HG03196 (cell line): ENCODE data around the gene OTC.

Experiments
- ATAC-seq: cut with Tn5 transposase; IDR thresholded peaks from one replicate; pipeline ENCODE4 v1.9.1; 2021; ENCODE audit not compliant: unreplicated experiment

OTC gene

DNA sequence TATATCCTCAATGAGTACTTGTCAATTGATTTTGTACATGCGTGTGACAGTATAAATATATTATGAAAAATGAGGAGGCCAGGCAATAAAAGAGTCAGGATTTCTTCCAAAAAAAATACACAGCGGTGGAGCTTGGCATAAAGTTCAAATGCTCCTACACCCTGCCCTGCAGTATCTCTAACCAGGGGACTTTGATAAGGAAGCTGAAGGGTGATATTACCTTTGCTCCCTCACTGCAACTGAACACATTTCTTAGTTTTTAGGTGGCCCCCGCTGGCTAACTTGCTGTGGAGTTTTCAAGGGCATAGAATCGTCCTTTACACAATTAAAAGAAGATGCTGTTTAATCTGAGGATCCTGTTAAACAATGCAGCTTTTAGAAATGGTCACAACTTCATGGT is at the start of gene OTC:
TSS of gene OTC (plus strand) at position 243 of the 400 bp plus-strand sequence. CDS start at position 336, 93 bp downstream.
- no peak for ATAC-seq

GRCh38 chrX:38304010-38304409 is 48.4 kb upstream of the OTC start:
- ATAC-seq: no peak

DNA sequence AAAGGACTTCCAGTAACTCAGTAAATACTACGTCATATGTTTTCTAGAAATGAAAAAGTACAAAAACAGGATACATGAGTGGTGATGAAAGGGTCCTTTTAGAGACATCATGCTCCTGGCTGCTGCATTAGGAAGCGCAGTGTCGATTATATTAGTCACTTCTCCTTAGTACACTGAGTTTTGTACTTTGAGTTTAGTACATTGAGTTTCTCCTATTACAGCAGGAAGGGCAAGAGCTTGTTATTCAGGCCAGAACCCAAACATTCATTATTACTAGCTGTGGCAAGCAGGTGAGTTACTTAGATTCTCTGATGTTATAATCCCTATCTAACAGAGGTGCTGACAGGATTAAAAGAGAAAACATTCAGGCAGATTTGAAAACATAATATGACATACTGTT is 46.4 kb upstream of the OTC start:
- ATAC-seq: no peak

DNA sequence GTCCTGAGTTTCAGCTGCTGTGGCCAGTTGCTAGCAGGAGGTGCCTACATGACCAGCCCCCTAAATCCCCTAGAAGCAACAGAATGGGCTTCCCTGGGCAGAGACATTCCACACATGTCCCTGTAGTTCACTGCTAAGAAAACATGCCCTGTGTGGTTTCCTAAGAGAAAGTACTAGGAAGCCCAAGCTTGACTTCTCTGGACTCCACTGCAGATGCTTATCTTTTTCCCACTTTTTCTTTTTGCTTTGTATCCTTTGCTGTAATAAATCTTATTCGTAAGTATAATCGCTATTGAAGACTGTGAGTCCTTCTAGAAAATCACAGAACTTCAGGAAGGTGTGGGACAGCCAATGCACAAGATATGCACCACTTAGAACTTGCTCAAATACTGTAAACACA is 40.7 kb upstream of the OTC start:
- no peak for ATAC-seq

- ATAC-seq: no peak
Measured at GRCh38 chrX:38312436-38312835, 40.0 kb upstream of the OTC start.

DNA sequence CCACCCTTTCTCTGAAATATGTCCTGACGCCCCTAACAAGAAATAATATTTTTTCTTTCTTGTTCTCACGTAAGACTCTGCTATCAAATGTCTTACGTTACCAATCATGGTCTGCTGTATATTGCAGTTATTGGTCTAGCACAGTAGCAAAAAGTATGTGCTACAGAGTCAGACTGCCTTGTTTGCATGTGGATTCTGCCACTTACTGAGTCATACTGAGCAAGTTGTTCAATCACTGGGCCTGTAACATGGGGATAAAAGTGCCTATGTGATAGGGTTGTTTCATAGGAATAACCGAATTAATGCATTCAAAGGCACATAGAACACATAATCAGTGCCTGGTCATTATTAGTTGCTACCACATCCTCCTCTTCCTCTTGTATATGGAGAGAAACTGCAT is 39.2 kb upstream of the OTC start:
- no peak for ATAC-seq

- ATAC-seq: no peak
Measured at GRCh38 chrX:38315186-38315585, 37.2 kb upstream of the OTC start.

DNA sequence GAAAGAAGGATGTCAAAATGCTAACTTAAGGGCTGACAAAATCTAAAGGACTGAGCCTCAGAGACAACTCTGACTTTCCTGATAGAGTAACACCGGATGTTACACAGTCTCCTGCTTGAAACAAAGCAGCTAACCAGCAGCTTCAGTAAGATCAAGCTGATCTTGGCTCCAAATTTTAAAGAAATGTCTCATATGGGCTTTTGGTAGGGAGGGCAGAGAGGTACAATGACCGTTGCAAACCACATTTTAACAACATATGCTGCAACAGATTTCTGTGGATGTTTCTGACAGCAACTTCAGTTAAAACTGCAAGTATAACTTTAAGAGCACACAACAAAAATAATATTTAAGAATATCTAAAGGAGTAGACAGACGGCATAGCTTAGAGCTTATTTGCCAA is 34.2 kb upstream of the OTC start:
- ATAC-seq: no peak

DNA sequence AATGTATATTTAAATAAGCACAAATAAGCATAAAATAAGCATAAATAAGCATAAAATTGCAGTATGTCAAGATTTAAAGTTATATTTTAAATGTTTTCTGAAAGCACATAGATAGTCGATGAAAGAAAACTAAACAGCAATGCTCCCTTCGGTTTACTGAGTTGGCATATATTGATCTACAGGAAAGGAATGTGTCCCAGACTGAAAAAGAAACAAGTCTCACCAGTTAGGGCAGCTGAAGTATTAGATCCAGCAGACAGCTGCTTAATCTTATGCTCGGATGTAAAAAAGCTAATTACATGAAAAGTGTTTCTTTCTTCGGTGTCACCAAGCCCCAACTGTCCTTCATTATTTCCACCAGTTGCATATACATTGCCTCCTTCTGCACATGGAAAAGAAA is 33.8 kb upstream of the OTC start:
- no peak for ATAC-seq

- no peak for ATAC-seq
Measured at GRCh38 chrX:38320819-38321218, 31.6 kb upstream of the OTC start.

DNA sequence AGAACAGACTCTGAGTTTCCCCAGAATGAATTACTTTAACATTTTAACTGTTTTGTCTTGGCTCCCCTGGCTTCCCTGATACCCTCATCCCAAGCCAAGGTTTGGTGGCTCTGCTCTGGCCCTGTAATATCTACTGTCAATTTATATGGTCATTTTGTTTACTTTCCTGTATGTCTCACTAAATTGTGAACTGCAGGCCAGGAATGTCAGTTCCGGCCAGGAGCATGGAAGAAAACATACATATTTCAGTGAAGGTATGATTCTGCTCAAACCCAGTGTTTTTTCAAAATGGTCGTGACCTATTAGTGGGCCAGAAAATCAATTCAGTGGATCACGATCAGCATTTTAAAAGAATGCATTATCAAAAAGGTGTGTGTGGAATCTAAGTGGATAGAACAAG is 26.3 kb upstream of the OTC start:
- ATAC-seq: no peak

DNA sequence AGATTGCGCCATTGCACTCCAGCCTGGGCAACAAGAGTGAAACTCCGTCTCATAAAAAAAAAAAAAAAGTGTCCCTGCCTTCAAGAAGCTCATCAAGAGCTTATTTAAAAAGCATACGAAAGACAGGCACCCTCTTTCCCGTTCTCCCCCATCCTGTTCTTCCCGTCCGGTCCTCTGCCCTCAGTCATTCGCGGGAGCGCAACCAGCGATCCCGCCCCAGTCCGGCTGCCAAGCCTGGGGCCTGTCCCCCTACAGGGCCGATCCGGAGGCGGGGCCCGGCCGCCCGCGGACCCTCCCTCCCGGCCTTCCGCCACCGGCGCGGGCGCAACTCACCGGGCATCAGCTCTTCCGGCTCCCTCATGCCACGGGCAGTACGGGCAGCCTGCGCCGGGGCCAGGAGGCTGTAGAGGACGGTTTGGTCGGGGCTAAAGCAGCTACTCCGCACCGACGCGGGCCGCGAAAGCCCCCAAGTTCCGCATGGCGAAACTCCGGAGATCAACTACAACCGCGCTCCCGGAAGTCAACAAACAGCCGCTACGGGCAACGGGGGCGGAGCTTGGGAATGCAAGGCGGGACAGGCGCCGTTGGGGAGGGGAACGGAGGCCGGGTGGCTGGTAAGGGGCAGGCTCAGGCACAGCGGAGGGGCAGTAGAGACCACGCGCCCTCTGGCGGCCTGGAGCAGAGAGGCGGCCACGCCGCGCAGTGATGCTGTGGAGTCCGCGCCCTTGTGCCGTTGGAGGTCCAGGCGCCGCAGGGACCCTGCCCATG is 25.2 kb upstream of the OTC start, which contains the start of gene RPGR:
TSS of gene RPGR (minus strand) at position 503 of the 768 bp plus-strand sequence. CDS start at position 361, 142 bp downstream.
- ATAC-seq: peak; percentile 97

- no peak for ATAC-seq
Measured at GRCh38 chrX:38327775-38328081, 24.7 kb upstream of the OTC start.

DNA sequence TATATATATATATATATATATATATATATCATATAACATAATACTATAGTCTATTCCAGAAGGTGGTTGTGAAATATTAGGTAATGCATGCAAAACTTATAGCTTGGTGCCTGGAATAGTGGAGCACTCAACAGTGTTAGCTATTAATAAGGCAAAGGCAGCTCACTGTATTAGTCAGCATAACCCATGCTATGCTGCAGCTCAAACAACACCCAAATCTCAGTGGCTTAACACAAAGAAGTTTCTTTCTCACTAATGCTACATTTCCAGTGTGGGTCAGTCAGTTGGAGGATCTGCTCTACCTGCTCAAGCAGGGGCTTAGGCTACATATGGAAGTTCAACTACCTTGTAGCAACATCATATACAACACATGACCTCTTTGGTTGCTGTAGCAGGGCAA is 19.9 kb upstream of the OTC start:
- peak; percentile 52 for ATAC-seq

DNA sequence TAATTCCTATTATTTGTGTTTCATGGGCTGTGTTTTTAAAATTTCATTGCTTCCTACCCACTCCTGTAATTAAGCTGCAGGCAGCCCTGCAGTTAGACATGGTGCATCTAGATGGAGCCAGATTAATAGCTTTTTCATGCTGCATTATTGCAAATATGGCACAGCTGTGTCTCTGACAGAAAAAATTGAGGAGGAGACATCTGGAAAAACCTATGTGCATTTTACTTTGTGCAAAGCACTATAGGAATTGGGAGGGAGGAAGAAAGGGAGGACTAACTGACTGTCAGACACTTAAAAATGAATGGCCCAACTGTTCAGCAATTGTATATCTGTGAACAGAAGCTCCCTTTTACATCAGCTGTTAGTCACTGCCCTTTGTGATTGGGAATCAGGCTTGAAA is 17.0 kb upstream of the OTC start:
- ATAC-seq: no peak

DNA sequence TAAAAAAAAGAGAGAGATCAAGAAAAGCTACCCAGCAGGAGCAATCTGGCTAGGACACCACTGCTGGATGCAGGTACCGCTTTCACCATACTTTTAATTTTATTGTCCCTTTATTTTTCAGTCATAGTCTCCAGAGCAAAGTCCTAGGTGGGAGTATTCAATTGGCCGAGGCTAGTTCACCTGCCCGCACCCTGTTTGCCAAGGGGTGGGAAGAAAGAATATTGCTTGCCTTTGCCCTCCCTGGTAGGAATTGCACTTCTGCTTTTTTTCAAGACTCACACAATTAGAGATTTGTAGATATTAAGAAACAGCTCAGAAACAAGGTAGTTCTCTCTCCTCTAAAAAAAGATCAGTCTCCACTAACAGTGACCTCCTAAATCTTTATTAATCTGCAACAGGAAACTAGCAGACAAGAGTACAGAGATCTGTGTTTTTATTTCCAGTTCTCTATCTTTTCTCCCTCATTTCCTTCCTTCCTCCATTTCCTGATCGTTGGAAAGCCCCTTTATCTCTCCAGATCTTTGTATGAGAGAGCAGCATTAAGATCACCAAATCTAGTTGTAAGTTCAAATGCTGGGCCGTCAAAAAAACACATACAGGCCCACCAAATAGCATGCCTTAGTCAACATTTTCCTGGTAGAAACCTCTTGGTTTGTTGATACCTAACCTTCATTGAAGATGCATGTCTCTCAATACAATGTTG is 15.7 kb upstream of the OTC start:
- ATAC-seq: no peak

DNA sequence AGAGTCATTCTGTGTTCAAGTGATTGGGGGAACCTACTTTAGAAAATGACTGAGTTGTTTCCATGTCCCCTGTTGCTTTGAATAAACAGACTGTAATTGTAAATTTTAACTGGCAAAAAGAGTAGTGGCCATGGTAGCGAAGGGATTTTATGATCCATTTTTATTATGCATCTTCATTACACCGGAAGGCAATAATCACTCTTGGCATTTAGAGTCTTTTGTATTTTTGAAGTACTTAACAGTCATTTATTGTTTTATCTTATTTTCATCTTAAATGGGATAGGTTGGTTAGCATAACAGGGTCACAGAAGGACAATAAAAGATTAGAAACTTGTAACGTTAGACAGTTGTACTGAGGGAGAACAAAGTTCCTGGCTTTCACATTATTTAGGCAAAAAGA is 11.0 kb upstream of the OTC start:
- ATAC-seq: no peak

DNA sequence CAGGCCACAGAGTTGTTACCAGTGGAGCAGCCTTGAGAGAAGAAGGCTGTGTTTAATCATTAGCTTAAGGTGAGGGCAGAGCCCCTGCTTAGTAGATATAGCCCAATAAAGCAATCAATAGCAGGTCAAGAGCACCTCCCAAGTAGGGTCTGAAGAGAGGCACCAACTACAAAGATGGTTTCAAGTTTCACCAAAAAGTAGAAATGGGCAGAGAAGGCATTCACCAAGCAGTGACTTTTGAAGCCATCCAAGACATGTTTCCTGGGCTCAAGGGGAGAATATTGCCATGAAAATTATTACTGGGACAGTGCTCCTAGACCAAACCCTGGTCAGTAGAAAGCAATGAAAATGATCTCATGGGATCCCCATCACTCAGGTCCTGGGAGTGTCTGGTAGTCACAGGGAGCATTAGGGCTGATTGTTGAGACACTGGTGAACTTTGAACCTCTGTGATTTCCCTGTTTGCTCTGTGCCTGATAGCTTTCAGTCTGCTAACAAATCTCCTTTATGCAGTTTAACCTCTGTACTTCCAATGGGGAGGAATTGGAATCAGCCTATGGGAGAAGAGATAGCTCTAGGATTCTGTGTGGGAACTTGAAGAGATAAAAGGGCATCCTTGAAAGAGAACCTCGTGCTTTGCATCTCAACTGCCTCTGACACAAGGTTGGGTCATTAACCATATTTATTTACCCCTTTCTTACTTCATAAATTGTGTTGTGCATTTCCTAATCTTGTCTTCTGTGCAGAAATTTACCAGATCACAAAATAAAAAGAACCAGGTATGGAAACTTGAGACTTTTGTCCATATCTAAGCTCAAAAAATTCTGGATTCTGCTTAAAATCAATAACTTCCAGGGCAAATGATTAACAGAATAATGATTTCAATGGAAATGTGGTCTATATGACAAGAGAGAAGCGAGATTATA is 9.3 kb upstream of the OTC start:
- no peak for ATAC-seq

- ATAC-seq: no peak
Measured at GRCh38 chrX:38346150-38346549, 6.3 kb upstream of the OTC start.

DNA sequence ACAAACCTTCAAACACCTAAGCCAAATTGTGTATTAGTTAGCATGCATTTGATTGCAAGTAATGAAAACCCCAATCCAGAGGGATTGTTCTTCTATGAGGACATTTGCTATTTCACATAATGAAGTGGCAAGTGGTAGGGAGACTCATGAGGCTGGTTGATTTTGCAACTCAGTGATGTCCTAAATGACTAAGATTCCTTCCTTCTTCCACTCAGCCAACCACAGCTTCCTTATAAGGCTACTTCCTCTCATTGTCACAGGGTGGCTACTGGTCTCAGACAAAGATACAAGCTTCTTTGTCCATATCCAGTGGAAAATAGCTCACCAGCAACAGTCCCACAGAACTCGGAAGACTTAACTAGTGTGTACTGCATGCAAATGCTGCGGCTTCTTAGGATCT is 5.3 kb upstream of the OTC start:
- peak; percentile 71 for ATAC-seq

- ATAC-seq: no peak
Measured at GRCh38 chrX:38351346-38351745, 1.1 kb upstream of the OTC start.

GRCh38 chrX:38356401-38356800 is 4.0 kb downstream of the OTC start:
- ATAC-seq: no peak
